Upper lobe of left lung (tissue), 6 donors: ENCODE results near the gene BNIPL. TPM values are rescaled to one million over a fixed set of nuclear protein-coding genes. Genes with fewer than 3 reads are reported as not detected.

Experiments used
- ATAC-seq, 2 donors: fragments of 200-7000 bp; cut with Tn5 transposase; one replicate each; pipeline ENCODE4 v1.9.1; 2022; ENCODE audit warnings: mild to moderate bottlenecking in 2 of 2, moderate library complexity in 2 of 2; ENCODE audit not compliant: low FRiP score in 2 of 2
- DNase-seq, 2 donors: peaks; one replicate each; pipeline ENCODE4 v3.0.0-alpha.2; 2019 to 2020
- H3K27ac ChIP-seq, 4 donors: fragments of 200-600 bp; sonication (generic); one replicate each; pipeline ENCODE4 v1.5.1; 2016 to 2019
- H3K27me3 ChIP-seq, 4 donors: fragments of 200-600 bp; sonication (generic); one replicate each; pipeline ENCODE4 v1.5.1; 2017 to 2019
- H3K36me3 ChIP-seq, 4 donors: fragments of 200-600 bp; sonication (generic); one replicate each; pipeline ENCODE4 v1.5.1; 2016 to 2019
- H3K4me1 ChIP-seq, 4 donors: fragments of 200-600 bp; sonication (generic); one replicate each; pipeline ENCODE4 v1.5.1; 2018 to 2019
- H3K4me3 ChIP-seq, 4 donors: fragments of 200-600 bp; sonication (generic); one replicate each; pipeline ENCODE4 v1.5.1; 2017 to 2019; ENCODE audit warnings: mild to moderate bottlenecking in 2 of 4, moderate library complexity in 1 of 4
- H3K9me3 ChIP-seq, 4 donors: fragments of 200-600 bp; sonication (generic); one replicate each; pipeline ENCODE4 v1.5.1; 2018 to 2019
- CTCF ChIP-seq, 6 experiments: fragments of 450-650 bp in 4 of 6; fragments of 200-600 bp in 2 of 6; sonication (generic) in 2 of 6; IDR thresholded peaks; one replicate each; pipeline ENCODE4 v1.5.1; 2016 to 2019; ENCODE audit warnings: antibody characterized with exemption in 6 of 6
- EP300 ChIP-seq, 4 donors: sonication (generic); formaldehyde crosslinking; IDR thresholded peaks; one replicate each; pipeline ENCODE4 v1.5.1; 2017; ENCODE audit warnings: antibody characterized with exemption in 4 of 4, control low read depth in 2 of 4
- POLR2A ChIP-seq, 4 donors: fragments of 450-650 bp; IDR thresholded peaks; one replicate each; pipeline ENCODE4 v1.5.1; 2016 to 2017; ENCODE audit warnings: antibody characterized with exemption in 4 of 4, mild to moderate bottlenecking in 2 of 4
- POLR2AphosphoS5 ChIP-seq, 2 donors: sonication (generic); formaldehyde crosslinking; IDR thresholded peaks; one replicate each; pipeline ENCODE4 v1.5.1; 2017; ENCODE audit warnings: antibody characterized with exemption in 2 of 2
- WGBS, 2 donors: methylation state at CpG; one replicate each; pipeline ENCODE4 v1.1.5; 2017 to 2018; 5-methylcytosine and 5-hydroxymethylcytosine counted together
- total RNA-seq, 6 donors: library from RNA; depleted of rRNA in 4 of 6; stranded (reverse); fragments of >200 nt in 4 of 6; gene quantifications; one replicate each; pipeline versions ENCODE4 v1.1.0 to v1.2.1, GENCODE V29; 2016 to 2021
- donor health status: DM: no; HTN: no; CAD: no; lungs with moderate emphysema.
- donor health status: DM: no; HTN: yes; CAD: no; lungs with severe emphysema.

Gene BNIPL
- total RNA-seq, 6 donors from 2014 or later = 2.3 to 213 (median 11.7) TPM

- Histone ChIP-seq H3K27ac (peak overlapping the region in 2 of 4 donors; percentile 57 to 65), H3K4me1 (peaks cover 44 to 71% (median 54%) of the 10 kb centered on the region in 4 donors), H3K4me3 (no peak overlapping the region), H3K36me3 (no peaks in the 10 kb centered on the region), H3K9me3 (no peaks in the 10 kb centered on the region), H3K27me3 (no peaks in the 10 kb centered on the region)
- ATAC-seq (no peak), DNase-seq (no peak)
- TF ChIP-seq POLR2A (IDR thresholded peaks at IDR 0.05) = no peak
- no peak for TF ChIP-seq POLR2AphosphoS5 (IDR thresholded peaks at IDR 0.05)
- TF ChIP-seq EP300 (IDR thresholded peaks at IDR 0.05) = no peak
- no peak for TF ChIP-seq CTCF (IDR thresholded peaks at IDR 0.05)
- WGBS, 2 donors = 50 to 59% methylated on average over 4 of the region's 4 CpGs
Measured at GRCh38 chr1:151011154-151011850, 25.1 kb upstream of the BNIPL start.

- Histone ChIP-seq H3K27me3 (no peaks in the 10 kb centered on the region), H3K4me1 (peaks cover 33 to 59% (median 43%) of the 10 kb centered on the region in 4 donors), H3K4me3 (no peak overlapping the region), H3K36me3 (peaks cover 0 to 4% (median 1%) of the 10 kb centered on the region in 4 donors), H3K9me3 (no peaks in the 10 kb centered on the region), H3K27ac (peak overlapping the region; percentile 57 to 65 (median 60))
- ATAC-seq (no peak), DNase-seq (no peak)
- no peak for TF ChIP-seq EP300 (IDR thresholded peaks at IDR 0.05)
- no peak for TF ChIP-seq POLR2A (IDR thresholded peaks at IDR 0.05)
- TF ChIP-seq POLR2AphosphoS5 (IDR thresholded peaks at IDR 0.05) = no peak
- TF ChIP-seq CTCF (IDR thresholded peaks at IDR 0.05) = no peak
- 86 to 90% methylated on average over 14 of the region's 14 CpGs for WGBS, 2 donors
Measured at GRCh38 chr1:151012684-151013471, 23.5 kb upstream of the BNIPL start.

DNA sequence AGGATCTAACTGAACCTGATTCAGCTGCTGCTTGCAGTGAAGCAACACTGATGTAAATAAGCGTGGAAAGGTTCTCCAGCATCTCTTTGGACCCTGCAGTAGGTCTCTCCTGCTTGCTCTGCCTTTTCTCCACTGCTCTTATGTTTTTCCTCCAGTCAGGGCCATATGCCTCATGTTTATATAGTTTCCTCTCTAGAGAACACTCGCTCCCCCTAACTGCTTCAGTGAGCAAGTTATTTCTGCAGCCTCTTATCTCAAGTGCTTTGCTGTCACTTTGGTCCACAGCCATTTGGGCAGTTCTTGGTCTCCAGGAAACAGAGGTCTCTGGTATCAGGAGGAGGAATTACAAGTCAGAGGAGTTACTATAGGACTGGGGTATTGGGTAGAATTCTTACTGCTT lies 22.9 kb upstream of the BNIPL start:
- H3K27ac ChIP-seq = peak overlapping the region; percentile 52 to 65 (median 60)
- TF ChIP-seq CTCF (IDR thresholded peaks at IDR 0.05) = no peak
- peak in 1 of 2 donors; percentile 11 for TF ChIP-seq POLR2AphosphoS5 (IDR thresholded peaks at IDR 0.05)
- no peak for TF ChIP-seq POLR2A (IDR thresholded peaks at IDR 0.05)
- no peak for TF ChIP-seq EP300 (IDR thresholded peaks at IDR 0.05)
- DNase-seq (peak in 1 of 2 donors; percentile 68), ATAC-seq (peak; percentile 37 to 71)
- H3K4me3 ChIP-seq = no peak overlapping the region
- WGBS, 2 donors = 48 to 63% methylated on average over 2 of the region's 2 CpGs
- H3K9me3 ChIP-seq = no peaks in the 10 kb centered on the region
- no peaks in the 10 kb centered on the region for H3K27me3 ChIP-seq
- H3K36me3 ChIP-seq = peaks cover 2 to 10% (median 7%) of the 10 kb centered on the region in 4 donors
- H3K4me1 ChIP-seq = peaks cover 31 to 56% (median 42%) of the 10 kb centered on the region in 4 donors

- 22% methylated on average over 5 to 6 of the region's 6 CpGs for WGBS, 2 donors
- Histone ChIP-seq H3K27ac (peak overlapping the region in 1 of 4 donors; percentile 14), H3K36me3 (peaks cover 11 to 42% (median 24%) of the 10 kb centered on the region in 4 donors), H3K4me3 (no peak overlapping the region), H3K27me3 (no peaks in the 10 kb centered on the region), H3K9me3 (no peaks in the 10 kb centered on the region), H3K4me1 (peaks cover 0 to 3% (median 0%) of the 10 kb centered on the region in 4 donors)
- no peak for TF ChIP-seq EP300 (IDR thresholded peaks at IDR 0.05)
- no peak for TF ChIP-seq POLR2AphosphoS5 (IDR thresholded peaks at IDR 0.05)
- no peak for TF ChIP-seq POLR2A (IDR thresholded peaks at IDR 0.05)
- TF ChIP-seq CTCF (IDR thresholded peaks at IDR 0.05) = peak; percentile 63 to 80 (median 72)
- ATAC-seq (peak; percentile 90 to 93), DNase-seq (peak in 1 of 2 donors; percentile 87)
Measured at GRCh38 chr1:151024540-151025146, 11.7 kb upstream of the BNIPL start.
